ENCODE measurements around the gene ARID1A.
A peak's percentile ranks its signal among the peaks of the same experiment; 100 is the strongest.
"Not testable (repeated sequence)": the region's sequence is repeated elsewhere in the genome, so short reads cannot be mapped to it uniquely, and the experiment has no call there.

ARID1A gene

DNA sequence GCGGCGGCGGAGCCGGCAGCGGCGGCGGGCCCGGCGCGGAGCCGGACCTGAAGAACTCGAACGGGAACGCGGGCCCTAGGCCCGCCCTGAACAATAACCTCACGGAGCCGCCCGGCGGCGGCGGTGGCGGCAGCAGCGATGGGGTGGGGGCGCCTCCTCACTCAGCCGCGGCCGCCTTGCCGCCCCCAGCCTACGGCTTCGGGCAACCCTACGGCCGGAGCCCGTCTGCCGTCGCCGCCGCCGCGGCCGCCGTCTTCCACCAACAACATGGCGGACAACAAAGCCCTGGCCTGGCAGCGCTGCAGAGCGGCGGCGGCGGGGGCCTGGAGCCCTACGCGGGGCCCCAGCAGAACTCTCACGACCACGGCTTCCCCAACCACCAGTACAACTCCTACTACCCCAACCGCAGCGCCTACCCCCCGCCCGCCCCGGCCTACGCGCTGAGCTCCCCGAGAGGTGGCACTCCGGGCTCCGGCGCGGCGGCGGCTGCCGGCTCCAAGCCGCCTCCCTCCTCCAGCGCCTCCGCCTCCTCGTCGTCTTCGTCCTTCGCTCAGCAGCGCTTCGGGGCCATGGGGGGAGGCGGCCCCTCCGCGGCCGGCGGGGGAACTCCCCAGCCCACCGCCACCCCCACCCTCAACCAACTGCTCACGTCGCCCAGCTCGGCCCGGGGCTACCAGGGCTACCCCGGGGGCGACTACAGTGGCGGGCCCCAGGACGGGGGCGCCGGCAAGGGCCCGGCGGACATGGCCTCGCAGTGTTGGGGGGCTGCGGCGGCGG lies 1.0 kb downstream of the ARID1A start:
- in situ Hi-C loops (cut with HindIII; ENCODE audit: low pct_ligation_motif_present, low pct_unique_long_range_greater_than_20kb, low sequenced_read_pairs), result no loop called here
- no peak for DNase-seq

GRCh38 chr1:26697431-26697977 lies 1.7 kb downstream of the ARID1A start:
- in situ Hi-C loops (cut with HindIII; ENCODE audit: low pct_ligation_motif_present, low pct_unique_long_range_greater_than_20kb, low sequenced_read_pairs), result no loop called here
- DNase-seq, result no peak

- DNase-seq, result peak; percentile 87
- in situ Hi-C loops (cut with HindIII; ENCODE audit: low pct_ligation_motif_present, low pct_unique_long_range_greater_than_20kb, low sequenced_read_pairs), result no loop called here
Observed at GRCh38 chr1:26697978-26698849, 2.4 kb downstream of the ARID1A start.

DNA sequence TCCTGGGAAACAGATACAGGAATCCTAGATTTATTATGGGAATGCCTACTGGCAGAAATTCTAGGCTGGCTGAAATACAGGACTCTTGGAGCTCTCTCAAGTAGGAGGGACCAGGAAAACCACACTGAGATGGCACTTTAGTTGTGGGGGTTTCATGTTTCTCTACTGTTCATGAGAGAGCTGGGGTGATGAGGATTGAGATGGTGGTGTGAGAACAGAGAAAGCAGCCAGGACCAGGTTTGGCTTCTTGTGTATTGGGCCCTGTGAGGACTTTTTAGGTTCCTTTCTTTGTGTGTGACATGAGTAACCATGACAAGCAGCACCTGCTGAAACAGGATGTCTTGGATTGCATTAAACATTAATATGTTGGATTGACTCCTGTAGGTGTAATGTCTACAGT lies 4.9 kb downstream of the ARID1A start:
- DNase-seq, result no peak
- in situ Hi-C loops (cut with HindIII; ENCODE audit: low pct_ligation_motif_present, low pct_unique_long_range_greater_than_20kb, low sequenced_read_pairs), result no loop called here

GRCh38 chr1:26701266-26701994 lies 5.6 kb downstream of the ARID1A start:
- in situ Hi-C loops (cut with HindIII; ENCODE audit: low pct_ligation_motif_present, low pct_unique_long_range_greater_than_20kb, low sequenced_read_pairs), result no loop called here
- DNase-seq, result no peak

DNA sequence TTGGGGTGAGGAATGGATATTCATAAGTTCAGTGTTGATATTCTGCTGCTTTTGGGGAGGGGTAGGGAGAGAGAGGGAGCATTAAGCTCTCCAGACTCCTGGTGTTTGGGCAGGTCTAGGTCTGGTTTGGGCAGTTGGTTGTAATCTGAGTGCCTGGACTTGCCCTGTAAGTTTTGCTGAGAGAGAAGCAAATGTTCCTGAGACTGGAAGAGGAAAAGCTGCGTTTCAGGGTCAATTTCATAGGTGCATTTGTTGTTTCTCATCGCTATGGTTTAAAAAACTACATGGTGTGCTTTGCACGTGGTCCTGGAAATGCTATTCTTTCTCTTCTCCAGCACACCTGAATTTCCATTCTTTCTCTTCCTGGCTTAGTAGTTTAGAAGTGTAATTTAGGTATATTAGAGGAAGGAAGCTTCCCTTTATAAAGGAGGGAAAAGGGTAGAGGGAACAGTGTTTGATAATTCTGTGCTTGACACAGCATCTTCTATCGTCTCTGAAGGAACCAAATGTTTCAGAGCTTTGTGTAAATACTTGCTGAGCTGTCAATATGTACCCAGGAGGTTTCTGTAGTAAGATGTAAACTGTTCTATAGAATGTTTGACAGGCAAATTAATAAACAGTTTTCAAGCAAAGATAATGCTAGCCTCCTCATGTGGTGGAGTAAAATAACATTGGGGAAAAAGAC lies 6.3 kb downstream of the ARID1A start:
- in situ Hi-C loops (cut with HindIII; ENCODE audit: low pct_ligation_motif_present, low pct_unique_long_range_greater_than_20kb, low sequenced_read_pairs), result no loop called here

GRCh38 chr1:26702680-26703038 lies 6.8 kb downstream of the ARID1A start:
- in situ Hi-C loops (cut with HindIII; ENCODE audit: low pct_ligation_motif_present, low pct_unique_long_range_greater_than_20kb, low sequenced_read_pairs), result no loop called here
- DNase-seq, result no peak

More for the DNA sequence above, 6.3 kb downstream of the ARID1A start:
- DNase-seq, result no peak

DNA sequence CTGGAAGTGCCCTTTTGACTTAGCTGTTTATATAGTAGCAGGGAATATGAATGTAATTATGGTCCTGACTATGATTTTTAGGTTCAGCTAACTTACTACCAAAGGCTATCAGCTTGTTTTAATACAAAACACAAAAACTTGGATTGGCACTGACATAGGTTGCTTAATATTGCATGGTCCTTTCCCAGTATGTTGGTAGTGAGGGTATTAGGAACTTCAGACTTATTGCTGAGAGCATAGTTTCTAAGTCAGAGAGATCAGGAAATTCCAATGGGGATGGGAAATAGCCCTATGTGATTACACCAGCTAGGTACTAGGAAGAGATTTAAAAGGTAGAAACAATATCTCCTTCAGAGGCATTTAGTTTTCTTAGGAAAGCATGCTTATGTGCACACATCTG lies 7.7 kb downstream of the ARID1A start:
- in situ Hi-C loops (cut with HindIII; ENCODE audit: low pct_ligation_motif_present, low pct_unique_long_range_greater_than_20kb, low sequenced_read_pairs), result no loop called here
- DNase-seq, result no peak

DNA sequence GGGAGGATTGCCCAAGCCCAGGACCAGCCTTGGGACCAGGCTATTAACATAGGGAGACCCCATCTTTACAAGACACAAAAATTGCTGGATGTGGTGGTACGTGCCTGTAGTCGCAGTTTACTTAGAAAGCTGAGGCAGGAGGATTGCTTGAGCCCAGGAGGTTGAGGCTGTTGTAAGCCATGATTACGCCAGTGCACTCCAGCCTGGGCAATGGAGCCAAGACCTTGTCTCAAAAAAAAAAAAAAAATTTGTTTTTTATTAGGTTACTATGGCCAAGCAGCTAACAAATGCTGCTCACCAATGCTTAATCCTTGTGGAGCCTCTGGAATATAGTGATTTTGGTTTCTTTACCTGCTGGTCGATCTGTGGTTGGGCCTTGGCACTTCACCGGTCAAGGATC lies 8.8 kb downstream of the ARID1A start:
- no peak for DNase-seq
- in situ Hi-C loops (cut with HindIII; ENCODE audit: low pct_ligation_motif_present, low pct_unique_long_range_greater_than_20kb, low sequenced_read_pairs), result no loop called here

GRCh38 chr1:26705227-26705626 lies 9.4 kb downstream of the ARID1A start:
- DNase-seq; in situ Hi-C loops (cut with HindIII; ENCODE audit: low pct_ligation_motif_present, low pct_unique_long_range_greater_than_20kb, low sequenced_read_pairs): not testable (repeated sequence)

GRCh38 chr1:26705788-26706311 lies 10.0 kb downstream of the ARID1A start:
- DNase-seq, result peak; percentile 34
- in situ Hi-C loops (cut with HindIII; ENCODE audit: low pct_ligation_motif_present, low pct_unique_long_range_greater_than_20kb, low sequenced_read_pairs), result no loop called here

DNA sequence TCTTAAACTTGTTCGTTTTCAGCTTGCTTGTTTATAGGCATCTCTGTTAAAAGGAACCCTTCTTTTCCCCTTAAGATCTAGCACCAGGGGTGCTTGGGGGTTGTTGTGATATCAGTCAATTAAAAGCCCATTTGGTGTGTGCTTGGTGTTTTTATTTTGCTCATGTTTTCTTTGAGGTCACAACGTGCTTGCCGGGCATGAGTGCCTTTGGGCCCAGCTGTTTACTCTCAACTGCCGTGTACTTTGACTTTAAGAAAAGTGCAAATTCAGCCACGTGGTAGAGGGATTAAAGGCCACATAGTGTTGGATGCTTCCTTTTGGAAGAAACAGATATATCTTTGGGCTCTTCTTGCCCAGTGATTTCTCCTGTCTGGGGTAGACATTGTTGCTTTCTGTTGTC lies 10.5 kb downstream of the ARID1A start:
- no peak for DNase-seq
- in situ Hi-C loops (cut with HindIII; ENCODE audit: low pct_ligation_motif_present, low pct_unique_long_range_greater_than_20kb, low sequenced_read_pairs), result no loop called here

- DNase-seq, result no peak
- in situ Hi-C loops (cut with HindIII; ENCODE audit: low pct_ligation_motif_present, low pct_unique_long_range_greater_than_20kb, low sequenced_read_pairs), result no loop called here
Observed at GRCh38 chr1:26710811-26711210, 15.0 kb downstream of the ARID1A start.

GRCh38 chr1:26711777-26712176 lies 16.0 kb downstream of the ARID1A start:
- no peak for DNase-seq

GRCh38 chr1:26717017-26717491 lies 21.2 kb downstream of the ARID1A start:
- in situ Hi-C loops (cut with HindIII; ENCODE audit: low pct_ligation_motif_present, low pct_unique_long_range_greater_than_20kb, low sequenced_read_pairs), result no loop called here
- no peak for DNase-seq

More at GRCh38 chr1:26711777-26712176, 16.0 kb downstream of the ARID1A start:
- in situ Hi-C loops (cut with HindIII; ENCODE audit: low pct_ligation_motif_present, low pct_unique_long_range_greater_than_20kb, low sequenced_read_pairs), result no loop called here

DNA sequence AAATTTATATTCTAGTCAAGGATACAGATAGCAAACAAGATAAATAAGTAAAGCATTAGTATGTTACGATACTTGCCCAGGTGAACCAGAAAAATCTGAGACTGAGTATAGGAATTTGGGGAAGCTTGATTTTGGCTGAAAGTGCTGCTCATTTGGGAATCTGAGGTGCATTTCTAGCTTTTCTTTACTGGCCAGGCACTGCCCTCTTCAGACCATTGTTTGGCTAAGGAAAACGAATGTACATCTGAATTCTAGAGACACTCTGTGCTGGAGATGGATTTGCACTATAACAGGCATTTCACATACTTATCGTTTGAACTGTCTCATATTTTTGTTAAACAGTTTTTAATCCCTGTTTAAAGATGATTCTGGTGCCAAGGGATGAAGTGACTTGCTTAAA lies 23.4 kb downstream of the ARID1A start:
- in situ Hi-C loops (cut with HindIII; ENCODE audit: low pct_ligation_motif_present, low pct_unique_long_range_greater_than_20kb, low sequenced_read_pairs), result no loop called here
- DNase-seq, result no peak

DNA sequence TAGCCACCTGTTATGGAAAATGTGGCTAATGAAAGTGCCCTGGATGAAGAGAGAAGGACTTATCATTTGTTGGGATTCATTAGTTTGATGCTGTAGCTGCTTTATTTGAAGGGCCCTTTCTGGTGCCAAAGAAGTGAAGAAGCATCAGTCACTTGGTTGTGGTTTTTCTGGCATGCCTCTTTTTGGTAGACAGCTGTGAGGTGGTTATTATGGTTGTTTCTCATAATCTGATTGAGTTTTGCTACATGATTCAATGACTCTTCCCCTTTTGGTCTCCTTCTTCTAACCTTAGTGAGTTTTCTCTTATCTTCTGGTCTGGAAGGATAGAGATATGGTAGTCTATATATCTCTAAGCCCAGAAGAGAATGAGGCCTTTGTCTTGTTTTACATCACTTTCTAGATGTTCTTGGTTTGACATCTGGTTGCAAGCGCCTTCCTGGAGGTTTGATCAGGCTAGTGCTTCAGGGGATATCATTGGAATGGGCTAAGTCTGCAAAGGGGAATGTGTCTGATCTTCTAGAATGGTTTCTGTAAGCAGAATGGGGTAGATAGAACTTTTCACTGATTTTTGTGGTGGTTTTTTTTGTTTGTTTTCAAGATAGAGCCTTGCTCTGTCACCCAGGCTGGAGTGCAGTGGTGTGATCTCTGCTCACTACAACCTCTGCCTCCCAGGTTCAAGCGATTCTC lies 26.0 kb downstream of the ARID1A start:
- no peak for DNase-seq
- in situ Hi-C loops (cut with HindIII; ENCODE audit: low pct_ligation_motif_present, low pct_unique_long_range_greater_than_20kb, low sequenced_read_pairs), result no loop called here
